H1 (cell line): ENCODE data around the gene ZNF140. TPM values are rescaled to one million over a fixed set of nuclear protein-coding genes. Genes with fewer than 3 reads are reported as not detected.
A peak's percentile ranks its signal among the peaks of the same experiment; 100 is the strongest.

Experiments used
- ASH2L ChIP-seq: fragments of 200-600, 300-600 bp; sonication (generic); IDR thresholded peaks from one replicate; pipeline ENCODE4 v1.7.1; 2017; ENCODE audit warnings: low read length
- ATF3 ChIP-seq: IDR thresholded peaks from 2 replicates; pipeline ENCODE4 v1.6.1; 2011; ENCODE audit warnings: low read depth, mild to moderate bottlenecking, low read length; ENCODE audit not compliant: insufficient read depth
- BACH1 ChIP-seq: IDR thresholded peaks from 2 replicates; pipeline ENCODE4 v1.6.1; 2012; ENCODE audit warnings: low read length, improper control_type of control experiment
- BRCA1 ChIP-seq: IDR thresholded peaks from 2 replicates; pipeline ENCODE4 v1.6.1; 2012; ENCODE audit warnings: low read depth, low read length, improper control_type of control experiment
- CEBPB ChIP-seq: IDR thresholded peaks from 2 replicates; pipeline ENCODE4 v1.6.1; 2012; ENCODE audit warnings: low read depth, low read length
- CHD2 ChIP-seq: IDR thresholded peaks from 2 replicates; pipeline ENCODE4 v1.6.1; 2012; ENCODE audit warnings: low read length, improper control_type of control experiment
- CREB1 ChIP-seq: IDR thresholded peaks from 2 replicates; pipeline ENCODE4 v1.6.1; 2012; ENCODE audit warnings: inconsistent platforms
- HDAC6 ChIP-seq: IDR thresholded peaks from one replicate; pipeline ENCODE4 v1.7.1; 2012; ENCODE audit warnings: low read depth, mild to moderate bottlenecking, inconsistent platforms, low read length, moderate library complexity
- JUND ChIP-seq: IDR thresholded peaks from 2 replicates; pipeline ENCODE4 v1.6.1; 2011; ENCODE audit warnings: mild to moderate bottlenecking, improper control_type of control experiment, low read length
- KDM4A ChIP-seq: IDR thresholded peaks from one replicate; pipeline ENCODE4 v1.7.1; 2012; ENCODE audit warnings: low read depth, mild to moderate bottlenecking, moderate library complexity, low read length, inconsistent platforms; ENCODE audit not compliant: severe bottlenecking
- NRF1 ChIP-seq: IDR thresholded peaks from 2 replicates; pipeline ENCODE4 v1.6.1; 2011; ENCODE audit warnings: mild to moderate bottlenecking, low read depth, low read length, improper control_type of control experiment
- PHF8 ChIP-seq: fragments of 200-600 bp; sonication (generic); conservative IDR thresholded peaks from 2 replicates; pipeline ENCODE4 v1.7.1; 2012; ENCODE audit warnings: low read depth, mild to moderate bottlenecking, inconsistent platforms, low read length, moderate library complexity
- POLR2A ChIP-seq, 2 experiments: IDR thresholded peaks; 1 replicate in 1 of 2; 2 replicates in 1 of 2; pipeline ENCODE4 v1.6.1; 2011; ENCODE audit warnings: low read depth in 2 of 2, low read length in 2 of 2, mild to moderate bottlenecking in 2 of 2; ENCODE audit errors: control extremely low read depth in 1 of 2
- POLR2AphosphoS5 ChIP-seq: IDR thresholded peaks from 2 replicates; pipeline ENCODE4 v1.6.1; 2011; ENCODE audit warnings: low read depth, low read length
- RBBP5 ChIP-seq: IDR thresholded peaks from 2 replicates; pipeline ENCODE4 v1.7.1; 2012; ENCODE audit warnings: low read depth, mild to moderate bottlenecking, inconsistent platforms, low read length, moderate library complexity, borderline replicate concordance
- RFX5 ChIP-seq: IDR thresholded peaks from 2 replicates; pipeline ENCODE4 v1.6.1; 2011; ENCODE audit warnings: low read depth, low read length, improper control_type of control experiment, borderline replicate concordance
- SAP30 ChIP-seq: fragments of 300-600 bp; sonication (generic); IDR thresholded peaks from 2 replicates; pipeline ENCODE4 v1.7.1; 2012; ENCODE audit warnings: low read length, moderate library complexity, mild to moderate bottlenecking, inconsistent platforms; ENCODE audit not compliant: insufficient read depth, insufficient replicate concordance
- SIX5 ChIP-seq: IDR thresholded peaks from 2 replicates; pipeline ENCODE4 v1.6.1; 2011; ENCODE audit warnings: mild to moderate bottlenecking, low read depth, low read length
- SRF ChIP-seq: IDR thresholded peaks from 2 replicates; pipeline ENCODE4 v1.6.1; 2011; ENCODE audit warnings: mild to moderate bottlenecking, low read depth, low read length, moderate library complexity
- TAF1 ChIP-seq: IDR thresholded peaks from 2 replicates; pipeline ENCODE4 v1.6.1; 2011; ENCODE audit warnings: mild to moderate bottlenecking, low read depth, low read length
- TEAD4 ChIP-seq: IDR thresholded peaks from 2 replicates; pipeline ENCODE4 v1.6.1; 2012; ENCODE audit warnings: low read depth, low read length, inconsistent platforms, mixed read lengths
- polyA plus RNA-seq, 7 experiments: library from polyadenylated mRNA; depleted of rRNA in 3 of 7; stranded (reverse) in 5 of 7; unstranded in 2 of 7; fragments of >200 nt in 5 of 7; fragments of 200-250 nt in 2 of 7; gene quantifications; 1 replicate in 5 of 7; 2 replicates in 1 of 7; 4 replicates in 1 of 7; pipeline versions ENCODE4 v1.2.1 to v1.2.3, GENCODE V29; 2011 to 2013; ENCODE audit warnings: missing spikeins in 2 of 7, mixed read lengths in 2 of 7
- total RNA-seq: library from RNA; stranded (reverse); fragmentation: NEBNext Ultra II Directional; extraction: Animal tissue kit (Norgen Biotek cat#: 25700); gene quantifications from 2 replicates; pipeline ENCODE4 v1.2.1, GENCODE V29; 2021

Gene ZNF140
- total and polyA plus RNA-seq, 2 of the 8 experiments (the other 6 are each of a cell fraction or from before 2014, with no cell fraction given) = 7.5 to 14.3 TPM

DNA sequence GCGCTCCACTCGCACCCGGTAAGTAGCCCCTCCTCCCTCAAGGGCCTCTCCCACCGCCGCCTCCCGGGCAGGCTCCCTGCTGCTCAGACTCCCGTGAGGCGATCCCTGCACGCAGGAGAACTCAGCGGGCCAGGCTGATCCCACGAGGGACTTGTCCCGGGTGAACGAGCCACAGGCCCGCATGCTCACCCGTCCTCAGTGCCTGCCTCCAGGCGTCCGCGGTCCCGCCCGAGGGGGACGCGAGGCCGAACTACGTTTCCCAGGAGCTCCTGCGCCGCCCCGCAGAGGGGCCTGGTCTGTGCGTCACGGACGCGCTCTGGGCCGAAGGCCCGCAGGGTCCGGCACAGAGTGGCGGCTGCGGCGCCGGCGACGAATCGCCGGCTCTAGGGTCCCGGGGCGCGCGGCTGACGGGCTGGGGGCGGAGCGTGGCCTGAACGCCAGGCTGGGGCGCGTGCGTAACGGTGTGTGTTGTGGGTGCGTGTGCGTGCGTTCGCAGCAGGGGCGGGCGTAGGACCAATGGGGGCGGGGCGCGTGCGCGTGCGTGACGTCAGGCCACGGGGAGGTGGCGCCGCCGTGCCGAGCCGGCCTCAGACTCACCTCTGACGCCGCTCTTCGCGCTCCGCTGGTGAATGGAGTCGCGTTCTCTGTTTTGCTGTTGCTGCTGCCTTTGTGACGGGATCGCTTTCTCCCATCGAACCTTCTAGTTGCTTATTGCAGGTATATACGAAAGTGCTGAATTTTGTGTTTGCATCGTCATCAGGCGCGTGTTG lies 49.5 kb downstream of the ZNF140 start, which contains the start of the genes ZNF10 and ZNF891 (continued):
- TF ChIP-seq CEBPB (no peak), RBBP5 (peak; percentile 37; the same call in 1 of the 2 replicates), JUND (peak; percentile 47; the same call in 1 of the 2 replicates), NRF1 (peak; percentile 39), SRF (peak; percentile 34; the same call in 1 of the 2 replicates), BRCA1 (no peak), POLR2A (IDR thresholded peaks at IDR 0.05; ENCODE audit: control extremely low read depth in 1 of 2, low read depth in 2 of 2, low read length in 2 of 2) (peak; percentile 92 to 95), TAF1 (peak; percentile 98), PHF8 (peak; percentile 75), SAP30 (no peak), ASH2L (peak; percentile 84), HDAC6 (no peak), KDM4A (peak; percentile 93), TEAD4 (peak; percentile 39; the same call in 1 of the 2 replicates), POLR2AphosphoS5 (peak; percentile 98), ATF3 (peak; percentile 42; the same call in 1 of the 2 replicates), BACH1 (0 out of 2 replicates have a peak, but pooled peaks have one; percentile 35), CREB1 (peak; percentile 96), SIX5 (peak; percentile 71), CHD2 (peak; percentile 38; the same call in 1 of the 2 replicates), RFX5 (no peak)
